Dermis blood vessel endothelial cell (primary cell): ENCODE data around the gene FRAS1. TPM values are rescaled to one million over a fixed set of nuclear protein-coding genes. Genes with fewer than 3 reads are reported as not detected.
"Not testable (repeated sequence)": the region's sequence is repeated elsewhere in the genome, so short reads cannot be mapped to it uniquely, and the experiment has no call there.

ENCODE experiments used
- DNase-seq: peaks from one replicate; pipeline ENCODE4 v3.0.0; 2010
- total RNA-seq: library from RNA; depleted of rRNA; stranded (reverse); fragments of >200 nt; gene quantifications from 2 replicates; pipeline ENCODE4 v1.2.3, GENCODE V29; 2014

FRAS1 gene
- total RNA-seq, 1 donor from 2014 or later, result 0.85 TPM

- DNase-seq, result not testable (repeated sequence)
Observed at GRCh38 chr4:78328591-78328990, 271.5 kb downstream of the FRAS1 start.

DNA sequence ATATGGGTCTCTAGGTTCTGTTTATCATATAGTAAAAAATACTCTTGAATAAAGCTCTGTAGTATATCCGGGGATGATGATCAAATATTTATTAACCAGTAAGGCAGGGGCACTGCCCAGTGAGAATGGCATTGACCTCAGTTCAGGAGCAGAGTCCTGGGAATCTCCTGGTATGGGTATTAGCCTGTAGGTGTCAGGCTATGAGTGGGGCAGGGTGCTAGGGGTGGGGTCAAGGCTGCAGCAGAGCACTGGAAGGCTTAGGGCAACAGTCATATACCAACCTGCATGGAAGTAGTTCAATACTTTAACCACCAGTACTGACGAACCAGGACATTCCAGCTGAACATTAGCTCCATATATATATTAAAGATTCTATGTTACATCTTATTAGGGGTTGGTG lies 274.1 kb downstream of the FRAS1 start:
- no peak for DNase-seq

- DNase-seq, result no peak
Observed at GRCh38 chr4:78331965-78332364, 274.8 kb downstream of the FRAS1 start.

- DNase-seq, result no peak
Observed at GRCh38 chr4:78332976-78333375, 275.9 kb downstream of the FRAS1 start.

DNA sequence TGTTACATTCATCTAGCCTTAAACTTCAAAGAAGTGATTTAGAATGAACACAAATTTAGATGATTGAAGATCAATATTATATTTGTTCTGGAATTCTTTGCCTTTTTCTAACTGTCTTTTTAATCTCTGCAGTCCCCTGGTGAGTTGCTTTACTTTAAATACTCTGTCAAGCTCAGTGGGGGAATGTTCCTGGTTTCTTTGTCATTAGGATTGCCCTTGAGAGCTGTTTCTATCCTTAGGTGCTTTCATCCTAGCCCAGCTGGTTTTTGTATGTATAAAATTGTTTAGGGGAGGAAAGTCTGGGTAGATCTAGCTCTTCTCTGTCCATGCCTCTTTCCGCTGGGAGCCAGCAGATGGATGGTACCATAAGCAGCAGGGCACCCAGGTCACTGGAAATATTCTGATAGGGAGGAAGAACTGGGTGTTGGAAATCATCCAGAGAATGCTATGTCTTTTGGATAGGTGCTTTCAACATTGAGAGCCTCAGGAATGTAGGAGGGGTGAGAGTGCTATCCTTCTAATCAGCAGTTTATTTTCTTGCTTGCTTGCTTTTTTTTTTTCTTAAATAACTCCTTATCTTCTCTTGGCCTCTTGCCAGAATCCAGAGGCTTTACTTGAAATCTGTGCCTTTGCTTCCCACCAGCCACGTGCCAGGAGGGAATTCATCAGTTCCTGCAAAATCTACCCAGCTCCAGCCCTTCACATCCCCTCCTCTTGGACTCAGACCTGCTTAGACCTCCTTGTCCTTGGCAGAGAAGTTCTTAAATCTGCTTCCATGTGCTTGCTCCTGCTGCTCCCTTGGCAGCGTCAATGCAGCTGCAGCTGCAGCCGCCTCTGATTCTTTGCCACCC lies 279.2 kb downstream of the FRAS1 start:
- DNase-seq, result peak; percentile 1

- no peak for DNase-seq
Observed at GRCh38 chr4:78337244-78338020, 280.3 kb downstream of the FRAS1 start.

- DNase-seq, result no peak
Observed at GRCh38 chr4:78342125-78342524, 285.0 kb downstream of the FRAS1 start.

GRCh38 chr4:78343682-78344081 lies 286.6 kb downstream of the FRAS1 start:
- DNase-seq, result no peak

- DNase-seq, result no peak
Observed at GRCh38 chr4:78345237-78345636, 288.1 kb downstream of the FRAS1 start.

DNA sequence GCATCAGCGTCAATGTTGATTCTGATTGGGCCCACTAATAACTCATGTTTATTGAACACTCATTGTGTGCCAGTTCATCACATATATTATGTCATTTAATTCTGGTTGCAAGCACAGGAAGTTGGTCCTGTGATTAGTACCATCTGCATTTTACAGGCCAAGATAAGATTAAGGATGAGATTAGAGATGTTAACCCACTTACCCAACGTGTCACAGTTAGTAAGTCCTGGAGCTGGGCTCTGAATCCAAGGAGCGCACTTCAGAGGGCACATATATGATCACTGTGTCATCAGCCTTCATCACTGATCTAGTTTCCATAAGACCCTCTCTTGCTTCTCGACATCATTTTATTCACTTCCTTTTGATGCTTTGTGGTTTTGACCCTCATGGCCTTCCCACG lies 289.1 kb downstream of the FRAS1 start:
- DNase-seq, result no peak

DNA sequence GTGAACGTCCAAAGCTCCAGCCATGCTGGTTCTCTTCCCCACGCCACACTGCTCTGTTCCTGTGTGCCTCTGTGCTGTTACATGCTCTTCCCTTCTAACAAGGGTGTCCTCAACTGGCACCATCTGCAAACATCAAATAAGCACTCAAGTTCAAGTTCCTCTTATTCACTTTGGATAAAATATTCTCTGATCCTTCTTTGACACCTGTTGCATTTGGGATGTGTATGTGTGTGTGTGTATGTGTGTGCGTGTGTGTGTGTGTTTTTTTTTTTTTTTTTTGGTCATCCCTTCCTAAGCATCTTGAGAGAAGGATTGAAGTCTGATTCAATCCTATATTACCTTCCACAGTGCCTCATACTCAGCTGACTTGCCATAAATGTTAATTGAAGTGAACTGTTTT lies 290.4 kb downstream of the FRAS1 start:
- no peak for DNase-seq

DNA sequence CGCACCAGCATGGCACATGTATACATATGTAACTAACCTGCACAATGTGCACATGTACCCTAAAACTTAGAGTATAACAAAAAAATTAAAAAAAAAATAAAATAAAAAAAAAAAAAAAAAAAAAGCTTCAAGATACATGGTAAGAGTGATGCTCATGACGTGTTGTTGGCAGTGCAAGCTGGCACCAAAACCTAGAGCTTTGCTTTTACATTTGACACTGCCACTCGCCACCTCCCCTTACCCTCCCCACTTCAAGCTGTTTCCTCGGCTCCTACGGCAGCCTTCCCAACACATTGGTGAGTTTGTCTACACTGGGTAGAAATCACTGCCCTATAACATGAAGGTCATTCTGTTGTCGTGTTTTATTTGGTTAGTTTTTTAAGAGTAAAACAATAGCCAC lies 296.8 kb downstream of the FRAS1 start:
- DNase-seq, result no peak

DNA sequence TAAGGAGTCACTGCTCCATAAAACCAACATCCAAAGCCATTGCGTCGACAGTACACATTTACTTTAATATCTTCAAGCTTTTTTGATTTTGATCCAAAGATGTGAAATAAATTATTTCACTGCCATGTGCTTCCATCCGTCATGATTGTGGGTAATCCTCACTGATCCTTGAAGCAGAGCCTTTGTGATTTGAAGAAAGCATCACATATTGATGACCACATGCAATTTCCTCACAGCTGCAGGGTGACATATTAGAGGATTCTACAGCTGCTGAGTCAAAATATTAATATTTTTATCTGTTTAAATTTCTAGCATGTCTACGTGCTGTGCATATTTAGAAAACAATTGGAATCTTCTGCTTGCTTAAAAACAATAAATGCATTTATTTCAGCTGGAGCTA lies 297.7 kb downstream of the FRAS1 start:
- DNase-seq, result no peak

DNA sequence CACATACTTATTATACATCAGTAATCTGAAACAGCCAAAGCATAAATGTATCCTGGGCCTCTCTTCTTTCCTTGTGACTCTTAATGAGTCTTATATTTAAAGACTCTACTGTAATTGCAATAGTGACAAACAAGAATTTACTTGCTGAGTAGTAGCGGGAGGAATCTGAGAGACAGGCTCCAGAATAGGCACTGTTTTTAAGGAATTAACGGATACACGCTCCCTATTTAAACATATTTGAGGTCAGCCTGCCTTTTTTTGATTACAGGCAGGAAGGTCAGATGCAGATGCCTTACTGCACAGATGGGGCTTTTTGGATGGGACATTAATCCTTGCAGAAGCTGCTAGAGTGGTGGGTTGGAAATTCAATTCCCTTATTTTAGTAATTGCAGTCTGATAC lies 298.2 kb downstream of the FRAS1 start:
- no peak for DNase-seq

DNA sequence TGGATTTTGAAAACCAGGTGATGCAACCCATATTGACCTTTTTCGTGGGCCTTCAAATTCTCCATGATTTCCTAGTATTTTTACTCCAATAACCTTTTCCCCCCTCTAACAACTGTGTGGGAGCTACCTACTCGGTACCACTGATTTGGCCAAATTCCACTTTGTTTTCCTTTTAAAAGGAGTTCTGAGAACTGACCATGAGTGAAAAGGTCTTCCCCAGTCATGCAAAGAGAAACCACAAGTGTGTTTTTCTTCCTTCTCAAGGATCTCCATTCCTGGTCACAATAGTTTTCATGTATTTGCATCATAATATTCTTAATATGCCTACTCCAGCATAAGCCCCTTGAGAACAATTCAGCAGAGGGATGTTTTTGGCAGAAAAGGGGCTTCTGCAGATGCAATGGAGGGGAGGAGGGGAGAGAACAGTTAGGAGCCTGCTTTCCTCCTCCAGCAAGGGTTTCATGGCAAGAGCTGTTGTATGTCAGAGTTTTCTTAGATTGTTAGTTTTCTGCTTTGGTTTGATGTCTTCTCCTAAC lies 299.2 kb downstream of the FRAS1 start:
- no peak for DNase-seq

DNA sequence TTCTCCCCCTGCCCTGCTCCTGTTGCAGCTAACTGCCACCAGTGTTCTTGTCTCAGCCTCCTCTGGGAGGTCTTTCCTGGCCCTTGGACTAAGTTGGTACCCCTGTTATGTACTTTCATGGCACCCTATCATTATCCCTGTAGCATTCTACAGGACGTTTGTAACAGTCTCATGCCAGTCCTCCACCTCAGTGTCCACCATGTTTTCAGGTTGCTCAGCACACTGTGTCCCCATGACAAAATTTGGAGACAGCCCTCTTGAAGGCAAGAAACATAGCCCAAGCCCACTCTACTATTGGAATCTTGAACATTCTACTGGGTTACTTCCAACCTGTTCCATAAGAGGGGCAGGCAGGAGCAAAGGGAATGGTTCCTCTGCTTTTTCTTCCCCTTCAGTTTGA lies 300.0 kb downstream of the FRAS1 start:
- no peak for DNase-seq

GRCh38 chr4:78360466-78360865 lies 303.3 kb downstream of the FRAS1 start:
- no peak for DNase-seq

GRCh38 chr4:78361621-78362120 lies 304.5 kb downstream of the FRAS1 start:
- no peak for DNase-seq

GRCh38 chr4:78362310-78362709 lies 305.2 kb downstream of the FRAS1 start:
- no peak for DNase-seq

DNA sequence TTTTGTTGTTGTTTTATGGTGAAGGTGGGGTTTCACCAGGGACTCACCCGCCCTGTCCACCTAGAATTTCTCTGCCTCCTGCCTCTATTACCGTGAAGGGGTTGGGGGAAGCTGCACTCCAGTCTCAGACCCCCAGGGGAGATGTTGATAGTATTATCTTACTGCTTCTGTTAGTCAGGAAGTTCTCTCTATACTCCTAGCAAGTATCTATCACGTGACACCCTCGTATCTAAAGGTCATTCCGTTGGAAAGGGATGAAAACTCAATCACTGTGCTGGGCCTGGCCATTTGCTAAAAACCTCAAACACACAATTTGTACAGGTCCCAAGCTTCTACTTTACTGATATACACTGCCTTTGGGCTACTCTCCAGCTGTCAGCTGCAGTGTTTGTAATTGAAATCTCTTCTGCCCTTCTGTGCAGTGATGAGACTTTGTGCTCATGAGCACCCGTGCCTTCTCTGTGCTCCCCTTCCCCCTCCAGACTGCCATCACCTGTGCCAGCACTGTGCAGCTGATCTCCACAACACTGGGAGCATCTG lies 306.0 kb downstream of the FRAS1 start:
- DNase-seq, result no peak

DNA sequence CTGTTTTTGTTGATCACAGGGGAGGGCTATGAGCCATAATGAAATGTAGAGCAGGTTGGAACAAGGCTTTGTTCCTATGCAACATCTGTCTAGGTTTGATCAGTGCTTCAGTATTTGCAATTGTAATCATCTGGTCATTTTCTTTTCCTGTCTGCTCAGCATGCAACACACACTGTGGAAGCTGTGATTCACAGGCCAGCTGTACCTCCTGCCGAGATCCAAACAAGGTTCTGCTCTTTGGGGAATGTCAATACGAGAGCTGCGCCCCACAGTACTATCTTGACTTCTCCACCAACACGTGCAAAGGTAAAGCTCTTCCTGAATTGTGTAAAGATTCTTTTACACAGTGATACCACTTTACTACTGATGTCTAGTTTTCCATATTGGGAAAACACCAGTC lies 312.6 kb downstream of the FRAS1 start:
- no peak for DNase-seq

GRCh38 chr4:78370631-78371372 lies 313.7 kb downstream of the FRAS1 start:
- DNase-seq, result no peak
